ENCODE measurements around the gene PARD3B. TPM values are rescaled to one million over a fixed set of nuclear protein-coding genes. Genes with fewer than 3 reads are reported as not detected.

Gene PARD3B
- total RNA-seq, 1 donor from 2014 or later: 28.0 TPM

GRCh38 chr2:204590063-204590462, 44.8 kb downstream of the PARD3B start:
- DNase-seq (ENCODE audit: low spot score): no peak

DNA sequence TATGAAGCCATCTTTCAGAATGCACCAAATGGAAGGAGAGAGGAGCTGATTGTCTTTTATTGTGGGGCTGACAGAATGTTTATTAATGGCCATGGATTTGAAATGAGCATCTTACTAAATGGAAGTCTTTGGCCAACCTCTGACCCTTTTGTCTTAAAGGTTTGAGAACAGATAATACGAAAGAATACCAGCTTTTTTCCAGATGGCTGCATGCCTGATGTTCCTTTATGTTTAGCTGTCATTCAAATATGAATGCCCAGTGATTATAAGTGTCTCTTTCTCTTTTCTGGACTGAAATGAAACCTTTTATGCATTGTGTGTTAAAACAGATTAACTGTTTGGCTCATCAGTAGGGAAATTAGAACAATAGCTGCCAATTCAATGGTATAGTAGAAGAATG, 46.0 kb downstream of the PARD3B start:
- DNase-seq (ENCODE audit: low spot score): no peak

DNA sequence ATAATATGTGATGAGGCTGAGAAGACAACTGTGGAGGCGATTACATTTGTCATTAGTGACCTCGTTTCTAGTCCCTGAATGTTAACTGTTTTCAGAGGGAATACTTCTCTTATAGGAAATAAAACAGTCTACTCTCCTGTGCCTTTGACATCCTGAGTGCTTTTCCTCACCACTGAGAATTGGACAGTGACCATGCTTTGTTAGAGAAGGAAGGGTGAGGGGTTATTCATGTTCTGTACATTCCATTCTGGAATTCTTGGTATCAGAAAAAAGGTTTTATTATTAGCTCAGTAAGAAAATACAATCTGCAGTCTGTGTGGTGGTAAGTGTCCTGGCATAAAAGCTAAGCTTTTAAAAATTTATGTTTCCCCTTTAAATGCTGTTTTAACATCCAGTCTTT, 58.8 kb downstream of the PARD3B start:
- no peak for DNase-seq (ENCODE audit: low spot score)

DNA sequence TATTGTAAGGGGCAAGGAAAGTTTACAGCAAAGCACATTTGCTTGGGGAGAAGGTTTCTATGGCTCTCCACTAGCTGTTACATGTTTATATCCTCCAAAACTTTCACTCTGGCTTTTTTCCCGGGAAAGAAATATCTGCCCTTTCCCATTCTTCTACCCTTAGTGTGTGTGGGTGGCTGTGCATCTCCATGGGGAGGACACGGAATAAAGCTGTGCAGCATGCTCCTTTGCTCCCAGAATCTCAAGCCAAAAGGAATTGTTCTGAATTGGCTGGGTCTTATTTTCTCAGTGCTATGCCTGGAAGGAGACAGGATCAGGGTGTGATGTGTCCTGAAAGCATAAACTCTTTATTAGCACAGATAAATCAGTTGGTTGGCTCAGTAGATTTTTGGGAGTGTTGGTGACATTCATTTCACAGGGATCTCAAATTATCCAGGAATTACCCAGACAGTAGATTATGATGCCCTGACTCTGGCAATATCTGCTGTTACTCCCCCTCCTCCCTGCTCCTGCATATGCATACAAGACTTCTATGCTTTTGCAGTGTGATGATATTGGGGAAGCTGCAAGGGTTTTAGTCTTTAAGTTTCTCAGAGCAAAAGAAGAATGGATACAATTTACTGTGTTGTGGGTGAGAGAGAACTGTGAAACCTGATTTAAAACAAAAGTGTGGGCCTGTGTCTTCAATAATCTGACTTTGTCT, 63.1 kb downstream of the PARD3B start:
- DNase-seq (ENCODE audit: low spot score): no peak

DNA sequence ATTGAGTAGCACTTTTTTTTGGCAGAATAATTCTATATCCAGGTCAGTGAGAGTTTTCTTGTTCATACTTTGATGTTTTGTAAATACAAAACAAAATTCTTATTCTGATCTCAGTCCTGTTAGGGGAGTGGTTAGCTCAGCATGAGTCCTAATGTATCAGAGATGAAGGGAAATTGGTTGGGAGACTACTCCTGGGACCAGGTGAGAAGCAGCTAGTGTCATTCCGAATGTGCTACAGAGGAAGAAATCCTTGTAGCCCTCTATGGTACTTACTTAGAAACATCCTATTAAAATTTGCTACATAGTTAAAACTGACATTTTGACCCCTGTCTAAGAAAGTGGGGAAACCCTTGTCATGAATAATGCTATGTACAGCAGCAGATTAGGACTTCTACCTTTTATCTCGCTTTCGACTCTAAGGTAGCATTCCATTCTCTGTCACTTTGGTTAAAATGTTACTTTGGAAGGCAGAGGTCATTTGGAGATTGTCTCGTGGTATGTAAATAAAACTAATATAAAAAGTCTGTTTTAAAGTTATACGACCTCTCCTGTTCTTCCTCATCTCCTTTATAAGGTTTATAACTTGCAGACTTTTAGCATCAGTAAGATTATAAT, 65.8 kb downstream of the PARD3B start:
- DNase-seq (ENCODE audit: low spot score): no peak

DNA sequence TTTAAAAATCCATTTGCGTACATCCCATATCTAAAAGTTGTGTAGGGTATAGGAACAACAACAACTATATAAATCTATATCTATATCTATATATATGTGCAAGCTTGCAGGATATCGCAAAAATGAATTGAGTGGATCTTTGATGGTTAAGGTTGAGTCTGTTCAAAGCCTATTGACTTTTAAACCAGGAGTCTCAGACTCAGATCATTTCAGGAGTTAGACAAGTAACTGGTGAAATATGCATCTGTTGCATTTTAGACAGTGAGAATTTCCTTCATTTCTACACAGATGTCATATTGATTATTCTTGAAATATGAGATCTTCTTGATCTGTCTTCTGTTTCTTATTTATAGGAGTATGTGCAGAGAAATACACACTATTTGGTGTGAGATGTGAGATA, 66.5 kb downstream of the PARD3B start:
- DNase-seq (ENCODE audit: low spot score): no peak

DNA sequence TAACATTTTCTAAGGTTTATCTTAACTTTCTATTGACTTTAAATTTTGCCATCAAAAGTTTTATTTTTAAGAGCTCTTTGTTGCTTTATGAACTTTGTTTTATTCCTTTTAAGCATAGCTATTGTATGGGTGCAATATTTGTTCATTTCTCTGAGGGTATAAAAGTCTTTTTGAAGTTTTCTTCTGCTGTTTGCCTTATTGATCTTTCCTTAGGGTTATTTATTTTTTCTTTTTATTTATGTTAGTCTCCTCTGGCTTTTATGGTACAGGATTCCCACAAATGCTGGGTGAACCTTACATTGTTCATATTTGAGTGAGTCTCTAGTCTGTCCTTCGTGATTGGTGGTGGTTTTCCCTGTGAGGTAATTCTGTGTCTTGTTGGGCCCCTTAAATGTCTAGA, 68.4 kb downstream of the PARD3B start:
- no peak for DNase-seq (ENCODE audit: low spot score)

GRCh38 chr2:204615456-204615855, 70.2 kb downstream of the PARD3B start:
- no peak for DNase-seq (ENCODE audit: low spot score)

GRCh38 chr2:204625135-204625534, 79.9 kb downstream of the PARD3B start:
- DNase-seq (ENCODE audit: low spot score): no peak

GRCh38 chr2:204628926-204629712, 83.8 kb downstream of the PARD3B start:
- no peak for DNase-seq (ENCODE audit: low spot score)

DNA sequence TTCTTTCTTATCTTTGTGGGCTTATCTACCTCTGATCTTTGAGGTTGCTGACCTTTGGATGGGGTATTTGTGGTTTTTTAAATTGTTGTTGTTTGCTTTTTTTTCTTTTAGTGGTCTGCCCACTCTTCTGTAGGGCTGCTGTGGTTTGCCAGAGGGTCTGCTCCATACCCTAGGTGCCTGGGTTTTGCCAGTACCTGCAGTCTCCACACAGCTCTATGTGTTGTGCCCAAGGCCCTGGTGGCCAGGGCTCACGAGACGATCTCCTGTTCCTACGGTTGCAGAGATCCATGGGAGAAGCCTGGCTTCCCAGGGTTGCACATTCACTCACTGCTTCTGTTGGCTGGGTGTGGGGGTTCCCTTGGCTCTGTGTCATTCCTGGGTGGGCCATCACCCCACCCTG, 87.1 kb downstream of the PARD3B start:
- no peak for DNase-seq (ENCODE audit: low spot score)

- DNase-seq (ENCODE audit: low spot score): no peak
These were observed 89.3 kb downstream of the PARD3B start for GRCh38 chr2:204634564-204634963.

- no peak for DNase-seq (ENCODE audit: low spot score)
These were observed 90.2 kb downstream of the PARD3B start for GRCh38 chr2:204635478-204635877.

DNA sequence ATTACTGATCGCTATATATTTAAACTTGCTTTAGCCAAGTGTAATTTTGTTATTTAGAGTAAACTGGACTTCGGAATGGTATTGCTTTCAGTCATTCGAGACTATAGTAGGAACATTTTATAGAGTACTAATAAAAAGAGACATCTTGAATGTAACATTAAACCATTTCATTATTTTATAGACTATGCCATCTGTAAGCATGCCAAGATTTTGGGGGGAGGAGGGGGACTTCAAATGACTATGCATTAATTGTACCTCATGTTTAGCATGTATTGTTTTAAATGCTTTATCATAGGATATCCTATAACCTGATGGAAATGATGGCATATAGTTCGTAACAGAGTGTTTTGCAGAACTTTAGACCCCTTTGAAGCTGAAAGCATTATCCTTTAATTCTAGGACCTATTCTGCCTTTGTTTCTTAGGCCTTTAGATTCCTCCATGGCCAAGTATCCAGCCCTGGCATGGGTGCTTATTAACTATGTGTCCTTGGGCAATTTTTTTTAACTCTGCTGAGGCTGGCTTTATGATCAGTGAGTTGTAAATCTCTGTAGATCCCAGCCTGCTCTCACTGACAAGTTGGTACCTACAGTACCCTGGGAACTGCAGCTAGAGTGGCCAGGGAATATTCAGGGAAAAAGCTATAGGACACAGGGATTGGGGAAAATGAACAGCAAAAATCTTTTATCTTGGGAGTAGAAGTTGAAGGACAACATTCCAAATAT, 93.4 kb downstream of the PARD3B start:
- no peak for DNase-seq (ENCODE audit: low spot score)

- DNase-seq (ENCODE audit: low spot score): no peak
These were observed 98.1 kb downstream of the PARD3B start for GRCh38 chr2:204643326-204643725.

DNA sequence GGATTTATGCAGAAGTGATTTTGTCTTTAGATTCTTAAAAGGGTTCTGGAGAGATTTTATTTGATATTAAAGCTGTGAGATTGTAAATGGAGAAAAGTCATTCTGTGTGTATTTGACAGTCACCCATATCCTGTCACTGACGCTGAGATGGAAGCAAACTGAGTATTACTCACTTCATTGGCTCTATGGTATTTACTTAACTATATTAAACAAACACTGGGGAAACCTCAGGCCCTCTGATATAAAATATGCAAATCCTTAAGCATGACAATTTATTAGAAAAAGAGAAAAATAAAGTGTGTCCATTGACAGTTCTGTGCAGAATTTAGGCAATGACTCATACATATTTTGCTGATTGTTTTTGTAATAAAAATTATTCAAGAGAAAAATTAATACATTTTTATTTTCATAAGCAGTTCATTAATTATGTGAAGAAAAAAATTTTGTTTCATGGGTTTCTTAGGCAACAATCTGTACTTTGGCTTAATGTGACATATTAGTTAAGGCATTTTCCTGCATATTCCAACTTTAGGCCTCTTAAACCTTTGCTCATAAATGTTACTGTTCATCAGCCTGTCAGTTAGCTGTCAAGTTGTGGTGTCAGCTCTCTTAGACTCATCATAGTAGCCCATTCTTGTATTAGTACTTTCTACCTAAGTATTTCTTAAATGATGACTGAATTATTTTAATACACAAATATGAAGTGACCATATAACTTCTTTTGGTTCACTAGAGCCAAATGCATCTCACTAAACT, 99.9 kb downstream of the PARD3B start:
- DNase-seq (ENCODE audit: low spot score): no peak

GRCh38 chr2:204647626-204648025, 102.4 kb downstream of the PARD3B start:
- no peak for DNase-seq (ENCODE audit: low spot score)

GRCh38 chr2:204650611-204651010, 105.3 kb downstream of the PARD3B start:
- no peak for DNase-seq (ENCODE audit: low spot score)

DNA sequence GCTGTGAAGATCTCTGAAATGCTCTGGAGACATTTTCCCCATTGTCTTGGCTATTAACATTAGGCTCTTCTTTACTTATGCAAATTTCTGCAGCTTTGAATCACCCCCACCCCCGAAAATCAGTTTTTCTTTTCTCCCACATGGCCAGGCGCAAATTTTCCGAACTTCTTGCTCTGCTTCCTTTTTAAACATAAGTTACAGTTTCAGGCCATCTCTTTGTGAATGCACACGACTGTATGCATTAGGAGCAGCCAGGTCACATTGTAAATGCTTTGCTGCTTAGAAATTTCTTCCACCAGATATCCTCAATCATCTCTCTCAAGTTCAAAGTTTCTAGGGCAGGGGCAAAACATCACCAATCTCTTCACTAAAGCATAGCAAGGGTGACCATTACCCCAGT, 106.8 kb downstream of the PARD3B start:
- no peak for DNase-seq (ENCODE audit: low spot score)

DNA sequence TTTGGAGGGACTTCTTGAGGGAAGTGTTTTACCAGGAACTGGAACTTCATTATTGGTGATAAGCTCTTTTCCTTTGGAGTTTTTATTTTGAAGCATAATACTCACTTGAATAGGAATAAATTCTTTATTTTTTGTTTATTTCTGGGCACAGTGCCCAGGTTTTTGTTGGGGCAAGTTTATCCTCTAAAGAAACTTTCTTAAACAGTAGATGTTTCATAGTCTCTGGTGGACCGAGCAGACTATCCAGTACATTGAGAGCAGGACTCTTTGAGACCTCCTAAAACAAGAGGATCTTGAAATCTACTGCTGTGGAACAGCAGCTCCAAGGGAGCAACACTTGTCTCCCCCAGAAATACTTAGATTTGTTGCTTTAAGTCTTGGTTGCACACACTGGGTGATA, 109.4 kb downstream of the PARD3B start:
- no peak for DNase-seq (ENCODE audit: low spot score)

GRCh38 chr2:204655101-204655500, 109.8 kb downstream of the PARD3B start:
- DNase-seq (ENCODE audit: low spot score): no peak

DNA sequence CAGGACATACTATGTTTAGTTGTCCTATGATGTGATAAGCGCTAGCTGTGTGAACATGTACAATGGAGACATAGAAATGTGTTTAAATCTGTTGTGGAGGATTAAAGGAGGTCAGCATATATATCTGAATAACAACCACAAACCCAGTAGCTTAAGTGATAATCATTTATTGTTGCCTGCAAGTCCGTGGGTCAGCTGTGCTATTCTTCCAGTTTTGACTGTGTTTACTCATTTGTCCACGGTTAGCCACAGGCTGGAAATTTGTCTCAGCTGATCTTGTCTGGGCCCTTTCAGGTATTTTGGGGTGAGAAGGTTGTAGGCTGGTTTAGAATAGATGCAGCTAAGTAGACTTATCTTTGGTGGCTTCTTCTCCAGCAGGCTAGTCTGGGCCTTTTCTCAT, 110.4 kb downstream of the PARD3B start:
- no peak for DNase-seq (ENCODE audit: low spot score)

All from mucosa of gallbladder (tissue), 1 donor.